Ishikawa (cell line): ENCODE results near the gene NNAT.

Experiments
- CEBPB ChIP-seq: IDR thresholded peaks from 2 replicates; pipeline ENCODE4 v1.6.1; 2012
- EGR1 ChIP-seq: IDR thresholded peaks from 2 replicates; pipeline ENCODE4 v1.6.1; 2012
- EP300 ChIP-seq: IDR thresholded peaks from 2 replicates; pipeline ENCODE4 v1.6.1; 2012; ENCODE audit warnings: borderline replicate concordance
- TCF12 ChIP-seq: IDR thresholded peaks from 2 replicates; pipeline ENCODE4 v1.6.1; 2012; ENCODE audit warnings: low read depth
- TEAD4 ChIP-seq: IDR thresholded peaks from 2 replicates; pipeline ENCODE4 v1.6.1; 2012
- YY1 ChIP-seq: IDR thresholded peaks from 2 replicates; pipeline ENCODE4 v1.6.1; 2012; ENCODE audit warnings: low read depth
- TF ChIP-seq, protein P1 (sequence below): IDR thresholded peaks from 2 replicates; pipeline ENCODE4 v1.6.1; 2012; ENCODE audit warnings: low read depth, mild to moderate bottlenecking
- TF ChIP-seq, protein P2 (sequence below): IDR thresholded peaks from 2 replicates; pipeline ENCODE4 v1.6.1; 2012

DNA sequence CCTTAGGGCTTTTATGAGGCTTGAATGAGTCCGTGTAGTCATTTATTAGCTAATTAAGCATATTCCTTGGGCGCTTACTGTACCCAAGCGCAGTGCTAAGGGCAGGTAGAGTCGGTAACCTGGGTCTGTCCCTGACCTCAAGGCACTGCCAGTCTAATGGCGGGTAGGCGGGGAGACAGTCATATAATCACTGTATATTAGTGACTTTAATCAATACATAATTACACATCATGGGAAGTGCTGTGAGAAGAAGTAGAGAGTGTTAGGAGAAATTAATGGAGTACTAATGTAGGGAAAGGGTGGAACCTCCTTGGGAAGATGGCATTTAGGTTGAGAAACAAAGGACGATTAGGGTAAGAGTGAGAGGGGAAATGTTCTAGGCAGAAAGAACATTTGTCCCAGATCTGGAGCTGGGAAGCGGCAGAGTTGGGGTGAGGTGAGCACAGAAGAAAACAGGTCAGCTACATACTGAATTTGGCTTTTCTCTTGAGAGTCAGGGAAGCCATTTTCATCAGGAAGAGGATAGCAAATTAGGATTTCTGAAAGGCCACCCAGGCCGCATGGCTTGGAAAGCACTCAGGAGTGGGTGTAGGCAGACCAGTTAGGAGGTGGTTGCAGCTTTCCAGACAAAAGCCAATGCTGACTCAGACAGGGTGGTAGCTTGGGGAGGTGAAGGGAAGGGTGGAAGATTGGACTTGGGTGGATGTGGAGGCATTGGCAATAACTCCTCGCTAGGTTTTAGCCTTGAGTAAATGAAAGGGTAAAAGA lies 7.6 kb downstream of the NNAT start:
- TF ChIP-seq EP300 (no peak), YY1 (no peak), EGR1 (no peak), TCF12 (no peak), CEBPB (no peak), TEAD4 (no peak)
- TF ChIP-seq, protein P1, sequence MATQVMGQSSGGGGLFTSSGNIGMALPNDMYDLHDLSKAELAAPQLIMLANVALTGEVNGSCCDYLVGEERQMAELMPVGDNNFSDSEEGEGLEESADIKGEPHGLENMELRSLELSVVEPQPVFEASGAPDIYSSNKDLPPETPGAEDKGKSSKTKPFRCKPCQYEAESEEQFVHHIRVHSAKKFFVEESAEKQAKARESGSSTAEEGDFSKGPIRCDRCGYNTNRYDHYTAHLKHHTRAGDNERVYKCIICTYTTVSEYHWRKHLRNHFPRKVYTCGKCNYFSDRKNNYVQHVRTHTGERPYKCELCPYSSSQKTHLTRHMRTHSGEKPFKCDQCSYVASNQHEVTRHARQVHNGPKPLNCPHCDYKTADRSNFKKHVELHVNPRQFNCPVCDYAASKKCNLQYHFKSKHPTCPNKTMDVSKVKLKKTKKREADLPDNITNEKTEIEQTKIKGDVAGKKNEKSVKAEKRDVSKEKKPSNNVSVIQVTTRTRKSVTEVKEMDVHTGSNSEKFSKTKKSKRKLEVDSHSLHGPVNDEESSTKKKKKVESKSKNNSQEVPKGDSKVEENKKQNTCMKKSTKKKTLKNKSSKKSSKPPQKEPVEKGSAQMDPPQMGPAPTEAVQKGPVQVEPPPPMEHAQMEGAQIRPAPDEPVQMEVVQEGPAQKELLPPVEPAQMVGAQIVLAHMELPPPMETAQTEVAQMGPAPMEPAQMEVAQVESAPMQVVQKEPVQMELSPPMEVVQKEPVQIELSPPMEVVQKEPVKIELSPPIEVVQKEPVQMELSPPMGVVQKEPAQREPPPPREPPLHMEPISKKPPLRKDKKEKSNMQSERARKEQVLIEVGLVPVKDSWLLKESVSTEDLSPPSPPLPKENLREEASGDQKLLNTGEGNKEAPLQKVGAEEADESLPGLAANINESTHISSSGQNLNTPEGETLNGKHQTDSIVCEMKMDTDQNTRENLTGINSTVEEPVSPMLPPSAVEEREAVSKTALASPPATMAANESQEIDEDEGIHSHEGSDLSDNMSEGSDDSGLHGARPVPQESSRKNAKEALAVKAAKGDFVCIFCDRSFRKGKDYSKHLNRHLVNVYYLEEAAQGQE, result no peak
- TF ChIP-seq, protein P2, sequence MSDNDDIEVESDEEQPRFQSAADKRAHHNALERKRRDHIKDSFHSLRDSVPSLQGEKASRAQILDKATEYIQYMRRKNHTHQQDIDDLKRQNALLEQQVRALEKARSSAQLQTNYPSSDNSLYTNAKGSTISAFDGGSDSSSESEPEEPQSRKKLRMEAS, result no peak
